GM12873 (cell line): Measurements from ENCODE around the gene DERL3.

ENCODE experiments used
- TF ChIP-seq, protein P1 (sequence below): IDR thresholded peaks from 2 replicates; pipeline ENCODE4 v1.5.1; 2012; ENCODE audit warnings: low read depth, mild to moderate bottlenecking, moderate library complexity, low read length, control low read depth; ENCODE audit not compliant: insufficient read depth; ENCODE audit errors: missing control alignments

DERL3 gene

GRCh38 chr22:23791738-23792645 is 46.8 kb downstream of the DERL3 start:
- TF ChIP-seq, protein P1, sequence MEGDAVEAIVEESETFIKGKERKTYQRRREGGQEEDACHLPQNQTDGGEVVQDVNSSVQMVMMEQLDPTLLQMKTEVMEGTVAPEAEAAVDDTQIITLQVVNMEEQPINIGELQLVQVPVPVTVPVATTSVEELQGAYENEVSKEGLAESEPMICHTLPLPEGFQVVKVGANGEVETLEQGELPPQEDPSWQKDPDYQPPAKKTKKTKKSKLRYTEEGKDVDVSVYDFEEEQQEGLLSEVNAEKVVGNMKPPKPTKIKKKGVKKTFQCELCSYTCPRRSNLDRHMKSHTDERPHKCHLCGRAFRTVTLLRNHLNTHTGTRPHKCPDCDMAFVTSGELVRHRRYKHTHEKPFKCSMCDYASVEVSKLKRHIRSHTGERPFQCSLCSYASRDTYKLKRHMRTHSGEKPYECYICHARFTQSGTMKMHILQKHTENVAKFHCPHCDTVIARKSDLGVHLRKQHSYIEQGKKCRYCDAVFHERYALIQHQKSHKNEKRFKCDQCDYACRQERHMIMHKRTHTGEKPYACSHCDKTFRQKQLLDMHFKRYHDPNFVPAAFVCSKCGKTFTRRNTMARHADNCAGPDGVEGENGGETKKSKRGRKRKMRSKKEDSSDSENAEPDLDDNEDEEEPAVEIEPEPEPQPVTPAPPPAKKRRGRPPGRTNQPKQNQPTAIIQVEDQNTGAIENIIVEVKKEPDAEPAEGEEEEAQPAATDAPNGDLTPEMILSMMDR: no peak

GRCh38 chr22:23790819-23791737 is 47.7 kb downstream of the DERL3 start:
- TF ChIP-seq, protein P1: no peak

DNA sequence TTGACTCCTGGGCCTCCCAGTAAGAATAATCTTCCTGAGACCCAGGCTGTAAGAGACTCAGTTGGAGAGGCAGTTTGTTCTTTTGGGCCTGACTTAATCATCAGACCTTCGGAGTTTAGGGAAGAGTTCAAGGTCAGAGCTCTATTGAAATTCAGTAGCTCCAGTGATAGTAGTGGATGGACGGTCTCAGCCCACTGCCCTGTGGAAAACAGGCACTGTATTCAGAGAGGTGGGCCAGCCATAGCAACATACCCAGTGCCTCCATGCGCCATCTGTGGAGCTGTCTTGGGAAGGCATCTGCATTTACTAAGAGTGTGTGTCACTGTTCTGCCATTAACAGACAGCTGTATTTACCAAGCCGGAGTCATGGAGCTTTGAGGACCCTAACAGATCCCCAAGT is 49.2 kb downstream of the DERL3 start:
- TF ChIP-seq, protein P1: no peak

DNA sequence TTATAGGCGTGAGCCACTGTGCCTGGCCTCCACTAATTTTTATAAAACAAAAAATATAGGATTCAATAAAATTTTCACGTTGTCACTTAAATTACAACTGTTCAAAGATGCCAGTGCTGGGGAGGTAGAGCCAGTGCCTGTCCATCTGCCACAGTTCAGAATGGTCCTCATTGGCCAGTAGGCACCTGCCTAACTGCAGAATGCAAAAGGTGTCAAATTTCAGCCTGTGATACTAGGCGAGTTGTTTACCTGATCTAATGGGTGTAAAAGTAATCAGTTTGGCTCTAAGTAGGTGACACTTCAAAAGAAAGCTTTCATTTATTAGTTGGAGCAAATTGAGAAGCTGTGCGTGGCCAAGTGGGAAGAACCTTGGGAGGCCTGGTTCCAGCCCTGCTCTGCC is 49.7 kb downstream of the DERL3 start:
- TF ChIP-seq, protein P1: no peak

DNA sequence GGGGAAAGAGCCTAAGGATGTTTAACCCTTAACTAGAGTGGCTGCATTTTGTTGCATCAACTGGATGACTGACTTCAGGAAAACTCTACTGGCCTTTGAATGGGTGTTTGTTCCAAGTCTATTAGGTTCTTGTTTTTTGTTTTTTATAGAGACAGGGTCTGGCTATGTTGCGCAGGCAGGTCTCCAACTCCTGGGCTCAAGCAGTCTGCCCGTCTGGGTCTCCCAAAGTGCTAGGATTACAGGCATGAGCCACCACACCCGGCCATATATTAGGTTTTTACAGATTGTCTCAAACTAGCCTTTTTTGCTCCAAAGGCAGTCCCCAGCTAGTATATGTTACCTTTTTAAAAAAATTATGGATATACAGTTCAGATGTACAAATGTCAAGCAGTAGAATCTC is 50.9 kb downstream of the DERL3 start:
- TF ChIP-seq, protein P1: no peak

GRCh38 chr22:23787600-23787896 is 51.3 kb downstream of the DERL3 start:
- TF ChIP-seq, protein P1: no peak
